HCT116 (cell line): ENCODE data around the gene NCKAP5. TPM values are rescaled to one million over a fixed set of nuclear protein-coding genes. Genes with fewer than 3 reads are reported as not detected.

ENCODE experiments used
- ATAC-seq: fragments of 200-7000 bp; cut with Tn5 transposase; 2 replicates; pipeline ENCODE4 v1.9.1; 2020; ENCODE audit warnings: mild to moderate bottlenecking, moderate library complexity
- BruUV-seq: library from RNA; stranded (reverse); fragments of 400-500 nt; replicated peaks from 2 replicates; lab custom pipeline; 2021; lab: Mats Ljungman, UMichigan
- CTCF ChIA-PET: fragments of 300-600 bp; sonication (Branson Sonifier 250); formaldehyde crosslinking; loops from one replicate; lab custom pipeline; 2021; ENCODE audit warnings: antibody characterized with exemption; lab: Charles Lee
- POLR2A ChIA-PET: fragments of 300-600, 350-600 bp; sonication (Branson Sonifier 250); formaldehyde crosslinking; loops from one replicate; lab custom pipeline; 2021; ENCODE audit warnings: antibody characterized with exemption; lab: Charles Lee
- RAD21 ChIA-PET, 2 experiments: fragments of 300-600 bp; sonication (Branson Sonifier 250); formaldehyde crosslinking; loops; one replicate each; lab custom pipeline; 2023; ENCODE audit warnings: low total read pairs in 2 of 2; ENCODE audit not compliant: uncharacterized antibody in 2 of 2, unreplicated experiment in 2 of 2, low non-redundant PET in 1 of 2; lab: Charles Lee
- DNase-seq: peaks from one replicate; pipeline ENCODE4 v3.0.0-alpha.2; 2010; ENCODE audit warnings: low read depth, low spot score
- H2AFZ ChIP-seq: fragments of 200-600 bp; shearing (Covaris generic), sonication (generic); 2 replicates; pipeline ENCODE4 v1.6.1; 2017; ENCODE audit warnings: low read depth, mixed run types, mixed read lengths, antibody characterized with exemption, low read length; ENCODE audit not compliant: poor library complexity, severe bottlenecking
- H3K27ac ChIP-seq: 2 replicates; pipeline ENCODE4 v1.5.1; 2012; ENCODE audit warnings: low read depth, low read length
- H3K27me3 ChIP-seq: fragments of 200-600 bp; sonication (generic); 2 replicates; pipeline ENCODE4 v1.6.1; 2016; ENCODE audit warnings: mixed run types, low read length, mixed read lengths; ENCODE audit not compliant: insufficient read depth
- H3K36me3 ChIP-seq, 2 experiments: fragments of 200-500 bp in 1 of 2; fragments of 200-600 bp in 1 of 2; sonication (Bioruptor generic) in 1 of 2; sonication (generic) in 1 of 2; 2 replicates each; pipeline versions ENCODE4 v1.5.1 to v1.6.1; 2014 to 2016; ENCODE audit warnings: low read length in 2 of 2, inconsistent platforms in 1 of 2, mixed read lengths in 1 of 2, mixed run types in 1 of 2; ENCODE audit not compliant: insufficient read depth in 2 of 2, control insufficient read depth in 1 of 2
- H3K4me1 ChIP-seq, 2 experiments: fragments of 200-600 bp in 1 of 2; sonication (generic) in 1 of 2; 2 replicates each; pipeline versions ENCODE4 v1.5.1 to v1.6.1; 2012 to 2017; ENCODE audit warnings: low read length in 2 of 2, inconsistent platforms in 1 of 2, mild to moderate bottlenecking in 1 of 2, mixed read lengths in 1 of 2, mixed run types in 1 of 2, moderate library complexity in 1 of 2; ENCODE audit not compliant: insufficient read depth in 2 of 2, control insufficient read depth in 1 of 2
- H3K4me2 ChIP-seq: fragments of 200-600 bp; sonication (generic); 2 replicates; pipeline ENCODE4 v1.6.1; 2017; ENCODE audit warnings: mixed run types, low read length, mixed read lengths
- H3K4me3 ChIP-seq, 2 experiments: fragments of 200-600 bp in 1 of 2; sonication (generic) in 1 of 2; replicated peaks in 1 of 2; 2 replicates each; pipeline ENCODE4 v1.5.1; 2011 to 2016; ENCODE audit warnings: low read length in 2 of 2, control low read depth in 1 of 2, low read depth in 1 of 2, mild to moderate bottlenecking in 1 of 2, mixed read lengths in 1 of 2, mixed run types in 1 of 2
- H3K79me2 ChIP-seq: fragments of 200-600 bp; sonication (generic); 2 replicates; pipeline ENCODE4 v1.6.1; 2017; ENCODE audit warnings: mild to moderate bottlenecking, mixed run types, low read length, moderate library complexity, mixed read lengths; ENCODE audit not compliant: insufficient read depth
- H3K9ac ChIP-seq: fragments of 200-600 bp; sonication (generic); 2 replicates; pipeline ENCODE4 v1.6.1; 2016; ENCODE audit warnings: low read length, mixed read lengths
- H3K9me2 ChIP-seq: fragments of 200-600 bp; sonication (generic), shearing (Covaris generic); 2 replicates; pipeline ENCODE4 v1.6.1; 2017; ENCODE audit warnings: mixed run types, mild to moderate bottlenecking, moderate library complexity; ENCODE audit not compliant: insufficient read depth
- H3K9me3 ChIP-seq, 2 experiments: fragments of 200-500 bp in 1 of 2; fragments of 200-600 bp in 1 of 2; sonication (Bioruptor generic) in 1 of 2; sonication (generic) in 1 of 2; 2 replicates each; pipeline ENCODE4 v1.6.1; 2014 to 2017; ENCODE audit warnings: low read length in 2 of 2, mixed read lengths in 2 of 2, inconsistent platforms in 1 of 2, low read depth in 1 of 2, mild to moderate bottlenecking in 1 of 2, mixed run types in 1 of 2, moderate library complexity in 1 of 2; ENCODE audit not compliant: control insufficient read depth in 1 of 2, insufficient read depth in 1 of 2
- H4K20me1 ChIP-seq: fragments of 200-600 bp; sonication (generic), shearing (Covaris generic); 2 replicates; pipeline ENCODE4 v1.6.1; 2017; ENCODE audit warnings: mixed run types, mild to moderate bottlenecking, moderate library complexity; ENCODE audit not compliant: insufficient read depth
- ATF3 ChIP-seq: IDR thresholded peaks from 2 replicates; pipeline ENCODE4 v1.6.1; 2012
- CBX3 ChIP-seq: IDR thresholded peaks from 2 replicates; pipeline ENCODE4 v1.6.1; 2012; ENCODE audit warnings: low read depth
- CEBPB ChIP-seq: IDR thresholded peaks from 2 replicates; pipeline ENCODE4 v1.6.1; 2012; ENCODE audit warnings: low read depth
- CTCF ChIP-seq, 3 experiments: fragments of 200-600 bp in 1 of 3; sonication (generic) in 1 of 3; IDR thresholded peaks in 2 of 3; conservative IDR thresholded peaks in 1 of 3; 2 replicates each; pipeline ENCODE4 v1.5.1; 2012 to 2017; ENCODE audit warnings: low read depth in 2 of 3, low read length in 2 of 3, antibody characterized with exemption in 1 of 3, borderline replicate concordance in 1 of 3, control low read depth in 1 of 3, mild to moderate bottlenecking in 1 of 3, mixed read lengths in 1 of 3, mixed run types in 1 of 3, moderate library complexity in 1 of 3; ENCODE audit not compliant: insufficient read depth in 1 of 3
- EGR1 ChIP-seq: IDR thresholded peaks from 2 replicates; pipeline ENCODE4 v1.6.1; 2012; ENCODE audit warnings: low read depth
- ELF1 ChIP-seq: IDR thresholded peaks from 2 replicates; pipeline ENCODE4 v1.6.1; 2012; ENCODE audit warnings: low read depth, borderline replicate concordance
- EZH2 ChIP-seq: fragments of 200-600 bp; sonication (generic); IDR thresholded peaks from 2 replicates; pipeline ENCODE4 v1.6.1; 2017; ENCODE audit warnings: antibody characterized with exemption, mixed run types
- EZH2phosphoT487 ChIP-seq: fragments of 200-600 bp; IDR thresholded peaks from 2 replicates; pipeline ENCODE4 v1.6.1; 2018; ENCODE audit warnings: antibody characterized with exemption, borderline replicate concordance
- FOSL1 ChIP-seq: IDR thresholded peaks from 2 replicates; pipeline ENCODE4 v1.6.1; 2012; ENCODE audit warnings: low read depth
- JUND ChIP-seq: IDR thresholded peaks from 2 replicates; pipeline ENCODE4 v1.6.1; 2012
- MAX ChIP-seq: IDR thresholded peaks from 2 replicates; pipeline ENCODE4 v1.6.1; 2012
- POLR2A ChIP-seq: IDR thresholded peaks from 2 replicates; pipeline ENCODE4 v1.7.0; 2011; ENCODE audit warnings: borderline replicate concordance; ENCODE audit not compliant: insufficient read depth, insufficient read length; ENCODE audit errors: extremely low read depth
- SIN3A ChIP-seq: IDR thresholded peaks from 2 replicates; pipeline ENCODE4 v1.6.1; 2012; ENCODE audit warnings: low read depth
- SP1 ChIP-seq: IDR thresholded peaks from 2 replicates; pipeline ENCODE4 v1.6.1; 2012; ENCODE audit warnings: low read depth
- SRF ChIP-seq: IDR thresholded peaks from 2 replicates; pipeline ENCODE4 v1.6.1; 2012; ENCODE audit warnings: low read depth
- TCF7L2 ChIP-seq: IDR thresholded peaks from 2 replicates; pipeline ENCODE4 v1.7.0; 2011; ENCODE audit warnings: borderline replicate concordance, inconsistent platforms; ENCODE audit not compliant: insufficient read depth, insufficient read length; ENCODE audit errors: extremely low read depth
- YY1 ChIP-seq: IDR thresholded peaks from 2 replicates; pipeline ENCODE4 v1.6.1; 2011; ENCODE audit warnings: low read length, low read depth, moderate library complexity, mild to moderate bottlenecking; ENCODE audit not compliant: insufficient replicate concordance; ENCODE audit errors: extremely low read depth
- ZBTB33 ChIP-seq: IDR thresholded peaks from 2 replicates; pipeline ENCODE4 v1.6.1; 2011; ENCODE audit warnings: mild to moderate bottlenecking, low read length, moderate library complexity; ENCODE audit not compliant: insufficient replicate concordance; ENCODE audit errors: extremely low read depth
- ZFX ChIP-seq: fragments of 450-650 bp; IDR thresholded peaks from 2 replicates; pipeline ENCODE4 v1.6.1; 2017
- ZNF274 ChIP-seq: fragments of 200-500 bp; sonication (Bioruptor generic); IDR thresholded peaks from 2 replicates; pipeline ENCODE4 v1.6.1; 2014; ENCODE audit warnings: mild to moderate bottlenecking, low read depth, low read length, inconsistent platforms
- intact Hi-C: fragments of 100-400 bp; cut with micrococcal nuclease; formaldehyde crosslinking; loops from 2 replicates; pipeline ENCODE4 v1.10.0; 2022
- total RNA-seq: library from RNA; stranded (reverse); gene quantifications from one replicate; pipeline ENCODE4 v1.2.1, GENCODE V29; 2021; ENCODE audit not compliant: unreplicated experiment

NCKAP5 gene
- total RNA-seq, 1 experiment from 2014 or later = 0.30 TPM

GRCh38 chr2:133352719-133353118 lies 215.5 kb downstream of the NCKAP5 start:
- RAD21 ChIA-PET = no interaction called here
- ATAC-seq (no peak), DNase-seq (no peak)
- POLR2A ChIA-PET = no interaction called here
- BruUV-seq = no TSS peak
- Histone ChIP-seq H3K27ac (no peak overlapping the region), H3K4me3 (no peak overlapping the region), H3K4me2 (no peak overlapping the region), H3K9me2 (no peaks in the 10 kb centered on the region), H3K9ac (no peak overlapping the region), H4K20me1 (no peaks in the 10 kb centered on the region), H3K27me3 (no peaks in the 10 kb centered on the region), H3K79me2 (no peaks in the 10 kb centered on the region), H3K4me1 (no peaks in the 10 kb centered on the region), H2AFZ (no peak overlapping the region), H3K9me3 (no peaks in the 10 kb centered on the region), H3K36me3 (no peaks in the 10 kb centered on the region)
- TF ChIP-seq ELF1 (no peak), SP1 (no peak), ZFX (no peak), ZNF274 (no peak), YY1 (no peak), SRF (no peak), CBX3 (no peak), EZH2phosphoT487 (no peak), EZH2 (no peak), CEBPB (no peak), EGR1 (no peak), SIN3A (no peak), FOSL1 (no peak), ZBTB33 (no peak), CTCF (IDR thresholded peaks at IDR 0.05 in 2 of 3, conservative IDR thresholded peaks at IDR 0.05 in 1 of 3; ENCODE audit: borderline replicate concordance in 1 of 3, insufficient read depth in 1 of 3, low read depth in 2 of 3, low read length in 2 of 3) (no peak), JUND (no peak), POLR2A (no peak), TCF7L2 (no peak), ATF3 (no peak), MAX (no peak)
- intact Hi-C loops = no loop called here
- CTCF ChIA-PET = no interaction called here
